BJ (cell line): ENCODE measurements around the gene HASPIN. TPM values are rescaled to one million over a fixed set of nuclear protein-coding genes. Genes with fewer than 3 reads are reported as not detected.

Experiments used
- CTCF ChIA-PET: fragments of 350-600 bp; formaldehyde crosslinking; extraction: SDS; loops from one replicate; lab custom pipeline; 2021; ENCODE audit warnings: antibody characterized with exemption, inconsistent platforms; lab: Yijun Ruan, JAX
- POLR2A ChIA-PET: fragments of 300-600 bp; sonication (Branson Sonifier 250); formaldehyde crosslinking; extraction: SDS; loops from one replicate; lab custom pipeline; 2021; ENCODE audit warnings: antibody characterized with exemption; lab: Charles Lee
- DNase-seq: peaks from one replicate; pipeline ENCODE4 v3.0.0-alpha.2; 2011; ENCODE audit warnings: low read depth
- H3K27me3 ChIP-seq: 2 replicates; pipeline ENCODE4 v1.6.0; 2011; ENCODE audit warnings: low read length; ENCODE audit not compliant: control insufficient read depth, insufficient read depth
- H3K36me3 ChIP-seq: 2 replicates; pipeline ENCODE4 v1.5.1; 2011; ENCODE audit warnings: low read length; ENCODE audit not compliant: control insufficient read depth, insufficient read depth
- H3K4me3 ChIP-seq: 2 replicates; pipeline ENCODE4 v1.5.1; 2011; ENCODE audit warnings: low read depth, mild to moderate bottlenecking, control low read depth, low read length
- polyA plus RNA-seq: library from polyadenylated mRNA; depleted of rRNA; stranded (reverse); fragments of >200 nt; gene quantifications from 2 replicates; pipeline ENCODE4 v1.2.3, GENCODE V29; 2011
- TF ChIP-seq, protein P1 (sequence below): IDR thresholded peaks from 2 replicates; pipeline ENCODE4 v1.5.1; 2011; ENCODE audit warnings: low read depth, mild to moderate bottlenecking, control low read depth, inconsistent platforms, low read length, moderate library complexity; ENCODE audit not compliant: insufficient read depth

Gene HASPIN
- polyA plus RNA-seq, 1 experiment: 2.1 TPM

DNA sequence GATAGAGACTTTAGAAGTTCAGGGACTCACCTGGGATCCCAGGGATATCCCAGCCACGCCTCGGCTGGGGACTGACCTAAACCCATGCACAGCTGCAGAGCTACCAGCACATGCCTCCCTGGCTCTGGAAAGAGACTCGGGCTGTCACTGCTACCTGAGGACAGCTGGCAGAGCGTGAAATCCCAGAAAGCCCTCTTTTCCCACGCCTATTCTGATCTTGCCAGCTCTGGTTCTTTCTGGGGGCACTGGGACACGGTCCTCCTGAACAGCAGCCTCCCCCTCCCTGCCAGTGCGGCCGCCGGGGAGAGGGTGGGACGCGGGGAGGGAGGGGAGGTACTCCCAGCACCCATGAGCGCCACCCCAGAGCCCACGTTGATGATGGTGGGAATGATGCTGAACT is 38.5 kb upstream of the HASPIN start:
- TF ChIP-seq, protein P1, sequence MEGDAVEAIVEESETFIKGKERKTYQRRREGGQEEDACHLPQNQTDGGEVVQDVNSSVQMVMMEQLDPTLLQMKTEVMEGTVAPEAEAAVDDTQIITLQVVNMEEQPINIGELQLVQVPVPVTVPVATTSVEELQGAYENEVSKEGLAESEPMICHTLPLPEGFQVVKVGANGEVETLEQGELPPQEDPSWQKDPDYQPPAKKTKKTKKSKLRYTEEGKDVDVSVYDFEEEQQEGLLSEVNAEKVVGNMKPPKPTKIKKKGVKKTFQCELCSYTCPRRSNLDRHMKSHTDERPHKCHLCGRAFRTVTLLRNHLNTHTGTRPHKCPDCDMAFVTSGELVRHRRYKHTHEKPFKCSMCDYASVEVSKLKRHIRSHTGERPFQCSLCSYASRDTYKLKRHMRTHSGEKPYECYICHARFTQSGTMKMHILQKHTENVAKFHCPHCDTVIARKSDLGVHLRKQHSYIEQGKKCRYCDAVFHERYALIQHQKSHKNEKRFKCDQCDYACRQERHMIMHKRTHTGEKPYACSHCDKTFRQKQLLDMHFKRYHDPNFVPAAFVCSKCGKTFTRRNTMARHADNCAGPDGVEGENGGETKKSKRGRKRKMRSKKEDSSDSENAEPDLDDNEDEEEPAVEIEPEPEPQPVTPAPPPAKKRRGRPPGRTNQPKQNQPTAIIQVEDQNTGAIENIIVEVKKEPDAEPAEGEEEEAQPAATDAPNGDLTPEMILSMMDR: no peak
- POLR2A ChIA-PET: no interaction called here
- H3K4me3 ChIP-seq: no peak overlapping the region
- CTCF ChIA-PET: interaction anchor here (4.1 kb wide), 1 partner anchor 10 kb away, joined by 26 read pairs; the partner anchor contains the start of gene P2RX5
- no peak for DNase-seq
- H3K36me3 ChIP-seq: no peaks in the 10 kb centered on the region
- no peaks in the 10 kb centered on the region for H3K27me3 ChIP-seq

DNA sequence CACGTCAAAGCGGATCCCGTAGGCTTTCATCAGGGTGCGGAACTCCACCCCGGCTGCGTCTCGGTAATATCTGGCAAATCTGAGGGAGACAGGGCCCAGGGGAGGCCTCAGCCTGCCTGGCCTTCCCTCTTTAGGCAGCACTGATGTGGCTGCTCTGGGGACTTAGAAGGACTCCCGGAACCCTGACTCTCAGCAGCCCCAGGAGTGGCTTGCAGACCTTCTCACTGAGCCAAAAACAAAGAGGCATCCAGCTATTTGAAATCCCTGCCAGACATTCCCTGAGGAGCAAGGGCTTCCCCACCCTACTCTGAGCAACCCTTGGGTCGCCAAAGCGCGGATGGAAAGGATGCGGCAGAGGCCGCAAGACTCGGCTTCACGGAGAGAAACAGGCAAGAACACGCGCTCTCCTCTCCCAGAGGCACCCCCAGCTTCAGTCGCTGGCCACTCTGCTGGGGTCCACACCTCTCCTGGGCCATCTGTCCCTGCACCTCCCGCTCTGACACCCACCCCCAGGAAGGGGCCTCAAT is 35.6 kb upstream of the HASPIN start:
- H3K4me3 ChIP-seq: no peak overlapping the region
- DNase-seq: no peak
- no peaks in the 10 kb centered on the region for H3K27me3 ChIP-seq
- TF ChIP-seq, protein P1: no peak
- CTCF ChIA-PET: no interaction called here
- H3K36me3 ChIP-seq: no peaks in the 10 kb centered on the region
- POLR2A ChIA-PET: no interaction called here

DNA sequence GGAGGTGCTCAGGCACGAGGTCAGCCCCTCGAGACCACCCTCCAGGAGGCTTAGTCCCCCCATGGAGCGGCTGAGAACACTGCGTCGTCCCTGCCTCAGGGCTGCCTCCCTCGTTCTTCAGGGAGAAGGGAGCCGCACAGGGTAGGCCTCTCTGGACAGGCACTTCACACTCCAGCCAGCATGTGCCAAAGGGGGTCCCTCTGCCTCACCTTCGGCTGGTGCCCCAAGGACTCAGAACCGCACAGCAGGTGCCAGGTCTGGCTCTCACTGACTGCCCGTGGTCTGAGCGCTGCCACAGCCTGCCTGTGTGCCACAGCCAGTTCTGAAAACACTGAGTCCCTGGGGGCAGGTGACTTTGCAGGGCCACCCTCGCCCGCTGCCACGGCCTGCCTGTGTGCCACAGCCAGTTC is 34.8 kb upstream of the HASPIN start:
- no peak for DNase-seq
- POLR2A ChIA-PET: no interaction called here
- CTCF ChIA-PET: no interaction called here
- Histone ChIP-seq H3K4me3 (no peak overlapping the region), H3K27me3 (no peaks in the 10 kb centered on the region), H3K36me3 (no peaks in the 10 kb centered on the region)
- TF ChIP-seq, protein P1: no peak

DNA sequence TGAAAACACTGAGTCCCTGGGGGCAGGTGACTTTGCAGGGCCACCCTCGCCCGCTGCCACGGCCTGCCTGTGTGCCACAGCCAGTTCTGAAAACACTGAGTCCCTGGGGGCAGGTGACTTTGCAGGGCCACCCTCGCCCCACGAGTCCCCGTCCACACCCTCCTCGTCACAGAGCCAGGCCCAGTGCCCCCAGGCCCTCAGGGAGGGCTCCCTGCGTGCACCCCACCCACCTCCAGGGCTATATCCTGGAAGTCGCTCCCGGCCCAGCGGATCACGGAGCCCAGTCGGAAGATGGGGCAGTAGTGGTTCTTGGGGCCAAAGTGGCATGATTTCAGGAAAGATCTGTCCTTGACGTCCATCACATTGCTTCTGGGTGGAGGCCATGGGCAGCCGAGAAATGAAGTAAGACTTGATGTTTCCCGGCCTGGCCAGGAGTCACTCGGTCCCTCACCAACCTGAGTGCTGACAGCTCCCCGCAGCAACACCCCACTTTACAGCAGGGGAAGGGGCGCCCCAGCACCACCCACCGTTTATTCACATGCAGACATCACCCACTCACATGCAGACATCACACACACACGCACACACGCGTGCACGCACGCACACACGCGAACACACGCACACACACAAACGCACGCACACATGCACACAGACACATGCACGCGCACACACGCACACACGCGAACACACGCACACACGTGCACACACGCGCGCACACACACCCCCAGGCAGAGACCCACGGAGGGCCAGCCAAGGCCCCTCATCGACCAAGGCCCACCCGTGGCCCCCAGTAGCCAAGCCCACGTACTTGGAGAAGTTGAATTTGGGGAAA is 34.2 kb upstream of the HASPIN start:
- no peak for DNase-seq
- no peaks in the 10 kb centered on the region for H3K27me3 ChIP-seq
- CTCF ChIA-PET: no interaction called here
- H3K4me3 ChIP-seq: no peak overlapping the region
- TF ChIP-seq, protein P1: no peak
- no peaks in the 10 kb centered on the region for H3K36me3 ChIP-seq
- POLR2A ChIA-PET: no interaction called here

DNA sequence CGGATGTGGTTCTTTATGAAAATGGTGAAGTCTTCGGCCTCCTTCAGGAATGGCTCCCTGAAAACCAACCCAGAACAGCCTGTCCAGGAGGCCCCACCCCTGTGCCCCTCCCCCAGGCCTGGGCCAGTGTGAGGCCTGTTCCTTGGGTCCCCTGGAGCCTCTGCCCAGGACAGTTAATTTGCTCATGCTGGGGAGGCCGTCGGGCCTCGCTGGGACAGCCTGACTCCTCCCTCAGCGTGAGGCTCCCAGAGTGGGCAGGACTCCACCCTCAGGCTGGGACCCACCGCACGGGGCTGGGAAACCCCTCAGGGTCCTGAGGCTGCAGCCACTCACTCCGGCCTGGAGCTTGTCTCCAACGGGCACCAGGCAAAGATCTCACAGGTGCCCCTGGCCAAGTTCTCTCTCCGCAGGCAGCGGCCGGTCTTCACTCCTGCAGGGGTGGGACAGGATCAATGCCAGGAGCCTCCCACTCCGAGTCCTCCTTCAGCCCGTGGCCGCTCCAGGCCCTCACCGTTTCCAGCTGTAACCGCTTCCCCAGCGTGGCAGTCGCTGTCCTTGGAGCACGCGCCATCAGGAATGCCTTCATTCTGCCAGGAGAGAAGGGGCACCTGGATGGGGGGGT is 33.5 kb upstream of the HASPIN start:
- DNase-seq: no peak
- TF ChIP-seq, protein P1: no peak
- no peaks in the 10 kb centered on the region for H3K36me3 ChIP-seq
- no peak overlapping the region for H3K4me3 ChIP-seq
- no peaks in the 10 kb centered on the region for H3K27me3 ChIP-seq
- ChIA-PET CTCF (no interaction called here), POLR2A (no interaction called here)
